Activated B cell treated with CpG ODN at 0.5 μM for 24 hours (primary cell): ENCODE data around the gene TMEM121B. TPM values are rescaled to one million over a fixed set of nuclear protein-coding genes. Genes with fewer than 3 reads are reported as not detected.

Experiments used
- ATAC-seq: fragments of 200-7000 bp; cut with Tn5 transposase; one replicate; pipeline ENCODE4 v1.10.0; 2021; ENCODE audit warnings: low read depth, mild to moderate bottlenecking, moderate library complexity
- CTCF ChIA-PET: fragments of 350-600 bp; sonication (Branson Sonifier 250); formaldehyde crosslinking; loops from one replicate; lab custom pipeline; 2021; ENCODE audit warnings: antibody characterized with exemption; lab: Charles Lee
- POLR2A ChIA-PET: fragments of 350-600 bp; sonication (Branson Sonifier 250); formaldehyde crosslinking; loops from one replicate; lab custom pipeline; 2021; ENCODE audit warnings: antibody characterized with exemption; lab: Charles Lee
- DNase-seq: peaks from one replicate; pipeline ENCODE4 v3.0.0; 2022
- H3K27ac Mint-ChIP-seq: one replicate; pipeline ENCODE4 v1.8.0; 2020; ENCODE audit warnings: mixed read lengths
- H3K27me3 Mint-ChIP-seq: one replicate; pipeline ENCODE4 v1.8.0; 2021; ENCODE audit warnings: mixed read lengths
- H3K36me3 Mint-ChIP-seq: one replicate; pipeline ENCODE4 v1.8.0; 2021; ENCODE audit warnings: low read depth, mixed read lengths
- H3K4me1 Mint-ChIP-seq: one replicate; pipeline ENCODE4 v1.8.0; 2021; ENCODE audit warnings: mixed read lengths
- H3K4me3 Mint-ChIP-seq: one replicate; pipeline ENCODE4 v1.8.0; 2020; ENCODE audit warnings: mild to moderate bottlenecking, mixed read lengths
- H3K9me3 Mint-ChIP-seq: one replicate; pipeline ENCODE4 v1.8.0; 2020; ENCODE audit warnings: mixed read lengths
- intact Hi-C: fragments of 100-400 bp; cut with micrococcal nuclease; formaldehyde crosslinking; loops from one replicate; pipeline ENCODE4 v1.15.1; 2024
- total RNA-seq: library from RNA; stranded (reverse); gene quantifications from 2 replicates; pipeline ENCODE4 v1.2.3, GENCODE V29; 2022
- TF ChIP-seq, protein P1 (sequence below): fragments of 200-600 bp; IDR thresholded peaks from one replicate; pipeline ENCODE4 v1.8.0; 2022; ENCODE audit warnings: antibody characterized with exemption, mild to moderate bottlenecking

TMEM121B gene
- total RNA-seq, 1 donor from 2014 or later, result 0.16 TPM

DNA sequence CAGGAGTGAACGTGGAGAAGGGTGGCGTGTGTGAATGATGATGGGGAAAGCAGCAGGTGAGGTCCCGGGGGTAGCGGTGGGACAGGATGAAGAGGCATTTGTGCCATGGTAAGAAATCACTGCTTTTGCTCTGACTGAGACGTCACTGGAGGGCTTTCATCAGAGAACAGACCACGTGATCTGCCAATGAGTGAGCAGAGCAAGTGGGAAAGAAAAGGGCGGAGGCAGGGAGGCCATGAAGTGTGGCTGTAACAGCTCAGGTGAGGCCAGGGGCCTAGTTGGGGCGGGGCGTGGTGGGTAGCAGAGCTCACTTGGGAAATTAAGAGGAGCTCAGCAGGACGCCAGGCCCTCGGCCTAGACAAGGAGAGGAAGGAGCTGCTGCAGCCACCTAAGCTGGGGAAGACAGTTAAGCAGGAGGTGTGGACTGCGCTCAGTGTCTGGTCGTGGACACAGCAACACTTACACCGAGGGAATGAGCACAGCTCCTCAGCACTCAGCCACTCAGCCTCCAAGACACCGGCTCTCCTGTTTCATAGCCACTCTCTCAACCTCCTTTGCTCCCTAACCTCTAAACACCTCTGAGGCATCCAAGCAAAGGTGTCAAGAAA is 14.1 kb upstream of the TMEM121B start:
- ATAC-seq (no peak), DNase-seq (no peak)
- Mint-ChIP-seq H3K4me1 (peaks cover 2% of the 10 kb centered on the region), H3K36me3 (peaks cover 39% of the 10 kb centered on the region), H3K27ac (no peak overlapping the region), H3K9me3 (no peaks in the 10 kb centered on the region), H3K4me3 (no peak overlapping the region), H3K27me3 (no peaks in the 10 kb centered on the region)
- CTCF ChIA-PET, result no interaction called here
- TF ChIP-seq, protein P1, sequence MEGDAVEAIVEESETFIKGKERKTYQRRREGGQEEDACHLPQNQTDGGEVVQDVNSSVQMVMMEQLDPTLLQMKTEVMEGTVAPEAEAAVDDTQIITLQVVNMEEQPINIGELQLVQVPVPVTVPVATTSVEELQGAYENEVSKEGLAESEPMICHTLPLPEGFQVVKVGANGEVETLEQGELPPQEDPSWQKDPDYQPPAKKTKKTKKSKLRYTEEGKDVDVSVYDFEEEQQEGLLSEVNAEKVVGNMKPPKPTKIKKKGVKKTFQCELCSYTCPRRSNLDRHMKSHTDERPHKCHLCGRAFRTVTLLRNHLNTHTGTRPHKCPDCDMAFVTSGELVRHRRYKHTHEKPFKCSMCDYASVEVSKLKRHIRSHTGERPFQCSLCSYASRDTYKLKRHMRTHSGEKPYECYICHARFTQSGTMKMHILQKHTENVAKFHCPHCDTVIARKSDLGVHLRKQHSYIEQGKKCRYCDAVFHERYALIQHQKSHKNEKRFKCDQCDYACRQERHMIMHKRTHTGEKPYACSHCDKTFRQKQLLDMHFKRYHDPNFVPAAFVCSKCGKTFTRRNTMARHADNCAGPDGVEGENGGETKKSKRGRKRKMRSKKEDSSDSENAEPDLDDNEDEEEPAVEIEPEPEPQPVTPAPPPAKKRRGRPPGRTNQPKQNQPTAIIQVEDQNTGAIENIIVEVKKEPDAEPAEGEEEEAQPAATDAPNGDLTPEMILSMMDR, result no peak
- POLR2A ChIA-PET, result no interaction called here
- intact Hi-C loops, result no loop called here

DNA sequence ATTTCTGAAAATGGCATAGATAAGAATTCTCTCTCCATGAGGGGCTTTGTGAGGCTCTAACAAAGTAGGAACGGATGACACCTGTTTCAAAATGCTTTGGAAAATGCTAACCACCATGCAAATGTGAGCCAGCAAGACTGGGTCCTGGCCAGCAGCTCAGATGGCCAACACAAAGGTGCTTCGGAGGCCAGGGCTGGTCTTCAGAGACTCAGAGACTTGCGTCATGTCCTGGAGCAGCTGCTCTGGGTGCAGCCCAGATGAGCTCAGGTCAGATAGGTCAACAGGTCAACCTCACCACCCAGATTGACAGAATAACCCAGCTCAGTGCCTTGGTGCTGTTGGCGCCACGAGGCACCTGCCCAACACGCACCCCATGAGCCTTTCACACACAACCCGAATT is 12.0 kb upstream of the TMEM121B start:
- ATAC-seq, result no peak
- no peak for DNase-seq
- intact Hi-C loops, result no loop called here
- Mint-ChIP-seq H3K9me3 (no peaks in the 10 kb centered on the region), H3K27ac (no peak overlapping the region), H3K4me1 (peaks cover 2% of the 10 kb centered on the region), H3K4me3 (no peak overlapping the region), H3K27me3 (no peaks in the 10 kb centered on the region), H3K36me3 (peaks cover 23% of the 10 kb centered on the region)
- CTCF ChIA-PET, result interaction anchor here (1.2 kb wide), 1 partner anchor 369 kb away, joined by 3 read pairs; no protein-coding TSS in a partner anchor
- POLR2A ChIA-PET, result no interaction called here
- TF ChIP-seq, protein P1, result no peak

DNA sequence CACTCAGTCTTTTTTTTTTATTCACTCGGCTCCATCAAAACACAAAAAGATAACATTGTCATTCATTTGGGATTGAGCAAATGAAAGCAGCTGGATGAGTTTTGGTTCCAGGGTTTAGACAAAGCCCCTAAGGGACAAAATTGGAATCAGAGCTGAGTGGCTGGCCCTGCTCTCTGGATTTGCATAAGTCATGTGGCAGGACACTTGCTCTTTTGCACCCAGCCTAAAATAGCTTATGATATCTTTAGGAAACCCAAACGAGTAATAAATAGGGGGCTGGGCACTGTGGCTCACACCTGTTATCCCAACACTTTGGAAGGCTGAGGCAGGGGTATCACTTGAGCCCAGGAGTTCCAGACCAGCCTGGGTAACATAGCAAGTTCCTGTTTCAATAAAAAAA is 11.0 kb upstream of the TMEM121B start:
- H3K9me3 Mint-ChIP-seq, result no peaks in the 10 kb centered on the region
- ATAC-seq (no peak), DNase-seq (no peak)
- no peak overlapping the region for H3K4me3 Mint-ChIP-seq
- H3K4me1 Mint-ChIP-seq, result peaks cover 2% of the 10 kb centered on the region
- ChIA-PET CTCF (interaction anchor here (1.2 kb wide), 1 partner anchor 370 kb away, joined by 3 read pairs; no protein-coding TSS in a partner anchor), POLR2A (no interaction called here)
- intact Hi-C loops, result no loop called here
- H3K27me3 Mint-ChIP-seq, result no peaks in the 10 kb centered on the region
- TF ChIP-seq, protein P1, result no peak
- H3K27ac Mint-ChIP-seq, result no peak overlapping the region
- peaks cover 15% of the 10 kb centered on the region for H3K36me3 Mint-ChIP-seq

- Mint-ChIP-seq H3K9me3 (no peaks in the 10 kb centered on the region), H3K36me3 (peaks cover 12% of the 10 kb centered on the region), H3K4me1 (peaks cover 2% of the 10 kb centered on the region), H3K27ac (no peak overlapping the region), H3K4me3 (no peak overlapping the region), H3K27me3 (no peaks in the 10 kb centered on the region)
- ATAC-seq, result no peak
- ChIA-PET POLR2A (no interaction called here), CTCF (no interaction called here)
- TF ChIP-seq, protein P1, result no peak
- DNase-seq, result no peak
- intact Hi-C loops, result no loop called here
Measured at GRCh38 chr22:17131686-17132085, 10.5 kb upstream of the TMEM121B start.

- DNase-seq (no peak), ATAC-seq (no peak)
- Mint-ChIP-seq H3K27ac (no peak overlapping the region), H3K36me3 (peaks cover 10% of the 10 kb centered on the region), H3K9me3 (no peaks in the 10 kb centered on the region), H3K4me1 (peaks cover 2% of the 10 kb centered on the region), H3K27me3 (no peaks in the 10 kb centered on the region), H3K4me3 (no peak overlapping the region)
- ChIA-PET POLR2A (no interaction called here), CTCF (no interaction called here)
- intact Hi-C loops, result no loop called here
- TF ChIP-seq, protein P1, result no peak
Measured at GRCh38 chr22:17130199-17130598, 9.0 kb upstream of the TMEM121B start.
